ENCODE data around the gene MAN1B1. TPM values are rescaled to one million over a fixed set of nuclear protein-coding genes. Genes with fewer than 3 reads are reported as not detected.

The MAN1B1 gene
- total and polyA plus RNA-seq, 2 of the 4 experiments (the other 2 are of a cell fraction): 28.7 to 55.1 TPM

DNA sequence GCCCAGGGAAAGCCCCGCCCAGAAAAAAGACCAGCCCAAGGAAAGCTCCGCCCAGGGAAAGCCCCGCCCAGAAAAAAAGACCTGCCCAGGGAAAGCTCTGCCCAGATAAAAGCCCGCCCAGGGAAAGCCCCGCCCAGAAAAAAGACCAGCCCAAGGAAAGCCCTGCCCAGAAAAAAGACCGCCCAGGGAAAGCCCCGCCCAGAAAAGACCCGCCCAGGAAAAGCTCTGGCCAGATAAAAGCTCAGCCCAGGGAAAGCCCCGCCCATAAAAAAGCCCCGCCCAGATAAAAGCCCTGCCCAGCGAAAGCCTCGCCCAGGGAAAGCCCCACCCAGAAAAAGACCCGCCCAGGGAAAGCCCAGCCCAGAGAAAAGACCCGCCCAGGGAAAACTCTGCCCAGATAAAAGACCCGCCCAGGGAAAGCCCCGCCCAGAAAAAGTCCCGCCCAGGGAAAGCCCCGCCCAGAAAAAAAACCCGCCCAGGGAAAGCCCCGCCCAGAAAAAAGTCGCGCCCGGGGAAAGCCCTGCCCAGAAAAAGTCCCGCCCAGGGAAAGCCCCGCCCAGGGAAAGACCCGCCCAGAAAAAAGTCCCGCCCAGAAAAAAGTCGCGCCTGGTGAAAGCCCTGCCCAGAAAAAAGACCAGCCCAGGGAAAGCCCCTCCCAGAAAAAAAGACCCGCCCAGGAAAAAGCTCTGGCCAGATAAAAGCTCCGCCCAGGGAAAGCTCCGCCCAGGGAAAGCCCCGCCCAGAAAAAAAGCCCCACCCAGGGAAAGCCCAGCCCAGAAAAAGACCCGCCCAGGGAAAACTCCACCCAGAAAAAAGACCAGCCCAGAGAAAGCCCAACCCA is 64.1 kb downstream of the MAN1B1 start:
- dilution Hi-C loops (cut with HindIII; ENCODE audit: low sequenced_read_pairs, unreplicated experiment): no loop called here
- Histone ChIP-seq H3K4me2 (ENCODE audit: low read depth, low read length) (no peak overlapping the region), H3K9ac (ENCODE audit: low read depth, low read length) (no peak overlapping the region), H2BK20ac (ENCODE audit: low read depth, low read length) (no peak overlapping the region), H3K79me1 (ENCODE audit: low read depth in 1 of 2, low read length in 2 of 2) (no peaks in the 10 kb centered on the region), H3K23ac (ENCODE audit: low read depth, low read length) (no peak overlapping the region), H3K14ac (replicated peaks; ENCODE audit: low read depth, low read length) (no peak overlapping the region), H3K56ac (ENCODE audit: extremely low read depth, insufficient read depth, low read length) (no peak overlapping the region), H3K27ac (ENCODE audit: insufficient read depth, low read length) (no peak overlapping the region), H3K9me3 (ENCODE audit: control insufficient read depth, insufficient read depth, low read length) (no peaks in the 10 kb centered on the region), H2AK9ac (replicated peaks; ENCODE audit: low read depth, low read length, poor library complexity) (no peak overlapping the region), H3K4ac (ENCODE audit: low read depth, low read length) (no peak overlapping the region), H3K9me1 (ENCODE audit: insufficient read depth, low read length) (peaks cover 12% of the 10 kb centered on the region), H2BK15ac (ENCODE audit: low read depth, low read length) (no peak overlapping the region), H2BK5ac (ENCODE audit: low read depth, low read length, poor library complexity, severe bottlenecking) (no peak overlapping the region), H2AK5ac (ENCODE audit: low read depth, low read length) (no peak overlapping the region), H4K5ac (ENCODE audit: low read depth, low read length) (no peak overlapping the region), H4K20me1 (ENCODE audit: insufficient read depth, low read length) (no peaks in the 10 kb centered on the region), H2BK120ac (ENCODE audit: low read depth, low read length) (no peak overlapping the region), H4K91ac (ENCODE audit: insufficient read depth, low read depth, low read length) (no peak overlapping the region), H3K4me3 (ENCODE audit: insufficient read depth, low read depth, low read length) (no peak overlapping the region), H3K27me3 (ENCODE audit: control insufficient read depth, insufficient read depth, low read length) (peaks cover 9% of the 10 kb centered on the region), H3K4me1 (ENCODE audit: control insufficient read depth, insufficient read depth, low read length) (no peaks in the 10 kb centered on the region), H3K18ac (ENCODE audit: low read depth, low read length) (no peak overlapping the region), H3K36me3 (ENCODE audit: control insufficient read depth, insufficient read depth, low read length) (no peaks in the 10 kb centered on the region), H4K8ac (ENCODE audit: low read depth in 2 of 2, low read length in 2 of 2) (no peak overlapping the region), H2AFZ (replicated peaks; ENCODE audit: low read length, poor library complexity) (no peak overlapping the region)
- intact Hi-C loops (cut with micrococcal nuclease): no loop called here
- ATAC-seq (ENCODE audit: low read depth): peak; percentile 60
- CTCF ChIA-PET: interaction anchor here (0.6 kb wide), 1 partner anchor 16 kb away, joined by 5 read pairs; no protein-coding TSS in a partner anchor
- 41% methylated on average over 10 of the region's 34 CpGs; no CpG with 5 or more reads in 1 of the 2 experiments for WGBS, 2 experiments (ENCODE audit: extremely low coverage in 2 of 2, insufficient read length in 1 of 2)
- in situ Hi-C loops (cut with MboI; ENCODE audit: low sequenced_read_pairs): no loop called here
- TF ChIP-seq, protein P1, sequence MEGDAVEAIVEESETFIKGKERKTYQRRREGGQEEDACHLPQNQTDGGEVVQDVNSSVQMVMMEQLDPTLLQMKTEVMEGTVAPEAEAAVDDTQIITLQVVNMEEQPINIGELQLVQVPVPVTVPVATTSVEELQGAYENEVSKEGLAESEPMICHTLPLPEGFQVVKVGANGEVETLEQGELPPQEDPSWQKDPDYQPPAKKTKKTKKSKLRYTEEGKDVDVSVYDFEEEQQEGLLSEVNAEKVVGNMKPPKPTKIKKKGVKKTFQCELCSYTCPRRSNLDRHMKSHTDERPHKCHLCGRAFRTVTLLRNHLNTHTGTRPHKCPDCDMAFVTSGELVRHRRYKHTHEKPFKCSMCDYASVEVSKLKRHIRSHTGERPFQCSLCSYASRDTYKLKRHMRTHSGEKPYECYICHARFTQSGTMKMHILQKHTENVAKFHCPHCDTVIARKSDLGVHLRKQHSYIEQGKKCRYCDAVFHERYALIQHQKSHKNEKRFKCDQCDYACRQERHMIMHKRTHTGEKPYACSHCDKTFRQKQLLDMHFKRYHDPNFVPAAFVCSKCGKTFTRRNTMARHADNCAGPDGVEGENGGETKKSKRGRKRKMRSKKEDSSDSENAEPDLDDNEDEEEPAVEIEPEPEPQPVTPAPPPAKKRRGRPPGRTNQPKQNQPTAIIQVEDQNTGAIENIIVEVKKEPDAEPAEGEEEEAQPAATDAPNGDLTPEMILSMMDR (conservative IDR thresholded peaks at IDR 0.05; ENCODE audit: low read depth, low read length): no peak
- no TSS peak for BruUV-seq (replicated peaks)
- POLR2A ChIA-PET (ENCODE audit: unreplicated experiment): interaction anchor here (0.7 kb wide), 1 partner anchor 328 kb away, joined by 5 read pairs; no protein-coding TSS in a partner anchor
- DNase-seq: no peak
